AG10803 (cell line): ENCODE data around the gene BRD1.

Experiments
- DNase-seq: peaks from one replicate; pipeline ENCODE4 v3.0.0; 2010; ENCODE audit warnings: low read depth
- H3K4me3 ChIP-seq: 2 replicates; pipeline ENCODE4 v1.5.1; 2011; ENCODE audit warnings: mild to moderate bottlenecking, low read length, control low read depth
- TF ChIP-seq, protein P1 (sequence below): conservative IDR thresholded peaks from 2 replicates; pipeline ENCODE4 v1.5.1; 2011; ENCODE audit warnings: mild to moderate bottlenecking, low read length, control low read depth, inconsistent platforms

Gene BRD1

GRCh38 chr22:49814856-49815255 lies 12.8 kb downstream of the BRD1 start:
- no peak overlapping the region for H3K4me3 ChIP-seq
- DNase-seq: no peak
- TF ChIP-seq, protein P1, sequence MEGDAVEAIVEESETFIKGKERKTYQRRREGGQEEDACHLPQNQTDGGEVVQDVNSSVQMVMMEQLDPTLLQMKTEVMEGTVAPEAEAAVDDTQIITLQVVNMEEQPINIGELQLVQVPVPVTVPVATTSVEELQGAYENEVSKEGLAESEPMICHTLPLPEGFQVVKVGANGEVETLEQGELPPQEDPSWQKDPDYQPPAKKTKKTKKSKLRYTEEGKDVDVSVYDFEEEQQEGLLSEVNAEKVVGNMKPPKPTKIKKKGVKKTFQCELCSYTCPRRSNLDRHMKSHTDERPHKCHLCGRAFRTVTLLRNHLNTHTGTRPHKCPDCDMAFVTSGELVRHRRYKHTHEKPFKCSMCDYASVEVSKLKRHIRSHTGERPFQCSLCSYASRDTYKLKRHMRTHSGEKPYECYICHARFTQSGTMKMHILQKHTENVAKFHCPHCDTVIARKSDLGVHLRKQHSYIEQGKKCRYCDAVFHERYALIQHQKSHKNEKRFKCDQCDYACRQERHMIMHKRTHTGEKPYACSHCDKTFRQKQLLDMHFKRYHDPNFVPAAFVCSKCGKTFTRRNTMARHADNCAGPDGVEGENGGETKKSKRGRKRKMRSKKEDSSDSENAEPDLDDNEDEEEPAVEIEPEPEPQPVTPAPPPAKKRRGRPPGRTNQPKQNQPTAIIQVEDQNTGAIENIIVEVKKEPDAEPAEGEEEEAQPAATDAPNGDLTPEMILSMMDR: no peak

DNA sequence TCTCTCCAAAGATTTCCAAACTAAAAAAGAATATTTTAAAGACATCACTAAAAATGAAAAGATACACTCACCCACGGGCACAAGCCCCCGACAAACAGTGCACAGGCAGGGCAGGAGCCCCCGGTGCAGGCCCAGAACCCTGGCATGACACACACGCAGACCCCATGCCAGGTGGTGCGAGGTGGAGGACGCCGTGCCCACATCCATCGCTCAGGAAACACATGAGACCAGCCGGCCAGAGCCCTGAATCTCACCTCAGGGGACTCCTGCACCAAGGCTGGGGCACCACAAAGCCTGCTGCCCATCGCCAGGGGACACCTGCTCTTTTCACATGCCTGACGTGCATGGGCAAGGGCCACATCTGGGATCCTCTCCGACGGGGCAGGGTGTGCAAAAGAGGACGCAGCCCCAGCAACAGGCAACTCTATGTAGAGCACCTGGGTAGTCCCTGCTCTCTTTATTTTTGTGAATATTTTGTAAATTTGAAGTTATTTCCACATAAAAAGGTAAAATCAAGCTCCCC lies 13.4 kb downstream of the BRD1 start:
- H3K4me3 ChIP-seq: no peak overlapping the region
- TF ChIP-seq, protein P1: no peak
- no peak for DNase-seq

DNA sequence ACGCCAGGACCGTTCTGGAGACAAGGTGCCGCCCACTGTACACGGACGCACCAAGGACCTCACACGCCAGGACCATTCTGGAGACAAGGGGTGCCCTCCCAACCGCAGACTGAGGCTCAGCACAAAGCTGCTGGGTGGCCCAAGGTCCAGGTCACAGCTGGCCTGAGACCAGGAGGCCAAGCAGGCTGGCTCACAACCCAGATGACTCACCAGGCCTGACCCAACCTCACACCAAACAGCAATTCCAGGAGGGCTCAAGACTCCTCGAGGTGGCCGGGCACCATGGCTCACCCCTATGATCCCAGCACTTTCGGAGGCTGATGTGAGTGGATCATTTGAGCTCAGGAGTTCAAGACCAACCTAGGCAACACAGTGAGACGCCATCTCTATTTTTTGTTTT lies 14.8 kb downstream of the BRD1 start:
- TF ChIP-seq, protein P1: no peak
- H3K4me3 ChIP-seq: no peak overlapping the region
- peak; percentile 26 for DNase-seq

DNA sequence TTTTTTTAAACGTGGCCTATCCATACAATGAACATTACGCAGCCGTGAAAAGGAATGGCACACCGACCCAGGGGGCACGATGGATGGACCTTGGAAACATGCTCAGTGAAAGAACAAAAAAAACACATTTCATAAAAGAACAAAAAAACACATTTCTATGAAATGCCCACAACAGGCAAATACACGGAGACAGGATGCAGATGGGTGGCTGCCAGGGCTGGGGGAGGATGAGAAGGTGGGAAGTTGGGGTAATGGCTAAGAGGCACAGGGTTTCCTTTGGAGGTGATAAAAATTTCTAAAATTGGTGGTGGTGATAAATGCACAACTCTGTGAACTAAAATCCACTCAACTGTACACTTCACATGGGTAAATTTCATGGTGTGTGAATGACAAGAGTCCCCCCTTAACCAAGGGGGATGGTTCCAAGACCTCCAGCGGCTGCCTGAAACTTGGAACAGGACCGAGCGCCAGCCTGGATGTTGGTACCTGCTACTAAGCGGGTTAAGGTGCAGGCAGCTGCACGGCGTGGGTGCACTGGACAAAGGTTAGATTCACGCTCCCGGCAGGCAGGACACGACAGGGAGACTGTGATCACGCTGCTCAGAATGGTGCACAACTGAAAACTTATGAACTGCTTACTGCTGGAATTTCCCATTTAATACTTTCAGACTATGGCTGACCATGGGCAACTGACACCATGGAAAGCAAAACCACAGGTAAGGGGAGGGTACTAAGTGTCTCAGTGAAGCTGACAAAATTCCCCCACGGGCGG lies 16.5 kb downstream of the BRD1 start:
- TF ChIP-seq, protein P1: no peak
- no peak for DNase-seq
- no peak overlapping the region for H3K4me3 ChIP-seq

- TF ChIP-seq, protein P1: no peak
- DNase-seq: peak; percentile 26
- H3K4me3 ChIP-seq: no peak overlapping the region
Observed at GRCh38 chr22:49810363-49811019, 17.2 kb downstream of the BRD1 start.

- no peak overlapping the region for H3K4me3 ChIP-seq
- TF ChIP-seq, protein P1: no peak
- no peak for DNase-seq
Observed at GRCh38 chr22:49807780-49808708, 19.6 kb downstream of the BRD1 start.
